GM08714 (cell line): ENCODE data around the gene MGAT4C.
"Not testable (repeated sequence)": the region's sequence is repeated elsewhere in the genome, so short reads cannot be mapped to it uniquely, and the experiment has no call there.

ENCODE experiments used
- H3K4me3 ChIP-seq: fragments of 200-500 bp; sonication (Bioruptor generic); 2 replicates; pipeline ENCODE4 v1.5.1; 2014; ENCODE audit warnings: mild to moderate bottlenecking, low read length, inconsistent platforms
- ZNF274 ChIP-seq: IDR thresholded peaks from 2 replicates; pipeline ENCODE4 v1.6.1; 2012; ENCODE audit warnings: mild to moderate bottlenecking, low read depth, low read length

MGAT4C gene

DNA sequence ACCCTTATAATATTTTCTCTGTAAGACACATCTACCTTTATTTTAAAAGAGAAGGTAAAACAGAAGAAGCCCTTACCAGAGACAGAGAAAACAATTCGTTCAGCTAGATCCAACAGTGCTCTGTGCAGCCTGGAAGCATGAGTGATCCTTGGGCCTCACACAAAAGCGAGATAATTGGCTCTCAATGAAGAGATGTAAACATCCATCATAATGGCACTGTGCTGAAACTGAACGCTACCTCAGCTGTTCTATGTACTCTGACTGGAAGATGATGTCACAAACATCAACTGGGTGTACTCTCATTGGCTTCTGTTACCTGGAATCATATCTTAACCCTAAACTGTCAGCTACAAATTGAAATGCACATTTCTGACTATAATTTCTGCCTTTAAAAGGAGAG is at the start of gene MGAT4C:
Gene MGAT4C, minus strand, starts transcription at position 229 of the 400 bp plus-strand sequence.
- no peak within 1 kb of the TSS for H3K4me3 ChIP-seq
- TF ChIP-seq ZNF274, result no peak

DNA sequence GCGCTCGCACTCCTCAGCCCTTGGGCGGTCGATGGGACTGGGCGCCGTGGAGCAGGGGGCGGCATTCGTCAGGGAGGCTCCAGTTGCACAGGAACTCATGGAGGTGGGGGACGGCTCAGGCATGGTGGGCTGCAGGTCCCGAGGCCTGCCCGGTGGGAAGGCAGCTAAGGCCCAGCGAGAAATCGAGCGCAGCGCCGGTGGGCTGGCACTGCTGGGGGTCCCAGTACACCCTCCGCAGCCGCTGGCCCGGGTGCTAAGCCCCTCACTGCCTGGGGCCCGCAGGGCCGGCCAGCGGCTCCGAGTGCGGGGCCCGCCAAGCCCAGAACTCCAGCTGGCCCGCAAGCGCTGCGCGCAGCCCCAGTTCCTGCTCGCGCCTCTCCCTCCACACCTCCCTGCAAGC is 40.2 kb upstream of the MGAT4C start:
- H3K4me3 ChIP-seq, result not testable (repeated sequence)

DNA sequence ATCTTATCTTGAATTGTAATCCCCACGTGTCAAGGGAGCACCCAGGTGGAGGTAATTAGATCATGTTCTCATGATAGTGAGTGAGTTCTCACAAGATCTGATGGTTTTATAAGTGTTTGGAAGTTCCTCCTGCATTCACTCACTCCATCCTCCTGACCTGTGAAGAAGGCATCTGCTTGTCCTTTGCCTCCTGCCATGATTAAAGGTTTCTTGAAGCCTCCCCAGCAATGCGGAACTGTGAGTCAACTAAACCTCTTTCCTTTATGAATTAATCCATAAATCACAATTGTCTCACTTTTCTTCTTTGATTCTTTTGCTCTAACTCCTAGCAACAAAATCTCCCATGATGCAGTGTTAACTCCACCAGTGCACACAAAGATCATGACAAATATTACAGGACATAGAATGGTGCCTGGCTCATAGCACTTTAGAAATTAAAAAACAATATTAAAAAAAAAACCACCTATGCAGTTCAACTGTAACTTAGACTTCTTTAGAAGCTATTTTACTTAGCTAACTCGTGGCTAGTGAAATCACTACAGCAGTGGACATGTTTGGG is 37.6 kb upstream of the MGAT4C start:
- H3K4me3 ChIP-seq, result no peak overlapping the region
- TF ChIP-seq ZNF274, result no peak

GRCh38 chr12:86292480-86292879 is 36.3 kb upstream of the MGAT4C start:
- TF ChIP-seq ZNF274, result no peak

DNA sequence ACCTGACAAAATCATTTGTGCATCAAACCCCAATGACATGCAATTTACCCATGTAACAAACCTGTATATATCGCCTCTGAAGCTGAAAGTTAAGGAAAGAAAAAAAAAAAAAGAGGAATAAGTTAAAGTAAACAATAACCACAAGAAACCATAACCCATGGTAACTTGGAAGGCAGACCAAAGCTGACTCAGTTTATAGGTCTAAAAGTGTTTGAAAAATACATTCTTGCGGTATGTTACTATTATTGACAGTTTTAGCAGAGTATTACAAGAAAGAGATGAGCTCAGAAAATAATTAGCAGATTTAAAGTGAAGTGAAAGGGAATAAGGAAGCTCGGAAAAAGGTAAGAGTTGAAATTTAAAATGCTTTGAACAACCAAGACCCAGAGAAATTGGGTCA is 34.4 kb upstream of the MGAT4C start:
- TF ChIP-seq ZNF274, result no peak
- H3K4me3 ChIP-seq, result no peak overlapping the region

More at GRCh38 chr12:86292480-86292879, 36.3 kb upstream of the MGAT4C start:
- H3K4me3 ChIP-seq, result no peak overlapping the region

DNA sequence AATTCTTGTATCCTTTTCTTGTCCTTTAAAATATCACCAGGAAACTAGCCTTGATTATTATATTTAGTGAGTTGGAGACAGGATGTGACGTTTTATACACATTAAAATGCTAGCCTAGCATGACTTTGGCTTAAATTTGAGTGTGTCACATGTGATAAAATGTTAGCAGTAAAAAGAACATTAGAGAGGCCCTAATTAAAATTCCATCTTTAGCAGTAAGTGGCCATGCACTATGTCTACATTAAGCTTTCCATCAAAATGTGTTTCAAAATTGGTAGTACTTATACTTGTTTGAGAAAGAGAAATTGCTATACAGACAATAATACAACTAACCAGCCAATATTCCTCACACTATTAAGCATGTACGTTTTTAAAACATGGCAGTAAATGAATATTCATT is 29.9 kb upstream of the MGAT4C start:
- H3K4me3 ChIP-seq, result no peak overlapping the region
- no peak for TF ChIP-seq ZNF274

GRCh38 chr12:86283620-86284019 is 27.4 kb upstream of the MGAT4C start:
- H3K4me3 ChIP-seq, result no peak overlapping the region
- no peak for TF ChIP-seq ZNF274

DNA sequence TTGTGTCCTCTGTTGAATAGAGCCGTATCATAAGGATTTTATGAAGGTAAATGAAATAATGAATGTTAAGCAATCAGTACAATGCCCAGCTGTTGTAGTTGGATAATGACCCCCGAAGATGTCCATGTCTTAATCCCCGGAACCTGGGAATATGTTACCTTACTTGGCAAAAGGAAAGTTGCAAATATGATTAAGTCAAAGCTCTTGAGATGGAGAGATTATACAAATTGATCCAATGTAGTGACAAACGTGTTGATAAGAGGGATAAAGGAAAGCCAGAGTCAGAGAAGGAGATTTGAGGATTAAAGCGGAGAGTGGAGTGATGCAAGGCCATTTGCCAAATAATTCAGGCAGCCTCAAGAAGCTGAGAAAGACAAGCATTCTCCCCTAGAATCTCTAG is 19.2 kb upstream of the MGAT4C start:
- TF ChIP-seq ZNF274, result no peak
- no peak overlapping the region for H3K4me3 ChIP-seq

GRCh38 chr12:86265329-86265695 is 9.1 kb upstream of the MGAT4C start:
- no peak overlapping the region for H3K4me3 ChIP-seq
- no peak for TF ChIP-seq ZNF274

DNA sequence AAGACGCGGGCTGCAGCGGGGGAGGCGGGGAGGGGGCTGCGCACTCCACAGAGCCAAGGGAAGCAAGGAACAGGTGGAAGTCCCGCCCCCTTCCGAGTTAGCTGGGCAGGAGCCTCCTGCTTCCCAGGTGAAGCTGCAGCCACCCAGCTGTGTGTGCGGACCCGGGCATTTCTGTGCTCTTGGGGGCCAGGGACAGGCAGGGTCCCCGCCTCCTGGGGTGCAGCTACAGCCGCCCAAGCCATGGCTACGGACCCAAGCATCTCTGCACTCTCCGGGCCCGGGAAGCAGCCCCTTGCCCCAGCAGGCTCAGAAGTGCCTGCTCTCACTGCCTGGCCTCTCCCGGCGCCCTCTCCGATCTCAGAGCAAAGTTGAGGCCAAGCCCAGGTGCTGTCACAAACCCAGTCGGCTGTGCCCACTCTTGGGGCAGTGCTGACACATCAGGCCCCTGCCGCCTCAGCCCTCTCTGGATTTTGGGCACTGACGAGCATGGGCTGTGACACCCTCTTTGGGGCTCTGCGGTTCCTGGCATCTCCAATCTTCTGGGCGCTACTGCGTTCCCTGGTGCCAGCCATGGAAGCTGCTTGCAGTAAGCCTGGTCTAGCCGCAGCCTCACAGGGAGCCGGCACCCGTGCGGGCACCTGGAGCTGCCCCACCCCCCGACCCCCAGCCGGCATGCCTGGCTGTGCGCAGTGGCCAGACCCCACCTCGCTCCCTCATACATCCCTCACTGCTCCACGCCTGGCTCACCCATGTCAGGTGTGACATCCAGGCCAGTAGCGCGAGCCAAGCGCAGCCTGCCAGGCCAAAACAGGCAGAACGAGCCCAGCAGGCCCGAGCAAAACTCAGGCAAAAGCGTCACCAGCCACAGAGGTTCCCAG is 8.5 kb upstream of the MGAT4C start:
- H3K4me3 ChIP-seq, result no peak overlapping the region
- no peak for TF ChIP-seq ZNF274

DNA sequence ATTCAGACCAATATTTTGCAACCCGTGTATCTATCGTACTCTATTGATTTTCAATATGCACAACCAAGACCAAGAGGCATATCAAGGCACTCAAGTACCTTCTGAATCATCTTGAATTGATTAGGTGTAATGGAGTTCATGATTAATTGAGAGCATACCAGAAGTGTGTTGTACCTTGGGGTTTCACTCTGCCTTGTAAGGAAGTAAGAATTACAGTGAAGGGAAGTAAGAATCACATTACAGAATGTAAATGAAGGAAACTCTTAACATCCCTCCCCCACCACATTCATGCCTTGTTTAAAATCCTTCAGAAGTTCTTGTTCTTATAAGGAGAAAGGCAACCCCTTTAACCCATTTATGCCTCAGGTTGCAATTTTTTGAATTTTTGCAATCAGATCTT is 5.4 kb upstream of the MGAT4C start:
- H3K4me3 ChIP-seq, result no peak overlapping the region
- no peak for TF ChIP-seq ZNF274

- H3K4me3 ChIP-seq, result no peak overlapping the region
- no peak for TF ChIP-seq ZNF274
Measured at GRCh38 chr12:86261142-86261541, 5.0 kb upstream of the MGAT4C start.

DNA sequence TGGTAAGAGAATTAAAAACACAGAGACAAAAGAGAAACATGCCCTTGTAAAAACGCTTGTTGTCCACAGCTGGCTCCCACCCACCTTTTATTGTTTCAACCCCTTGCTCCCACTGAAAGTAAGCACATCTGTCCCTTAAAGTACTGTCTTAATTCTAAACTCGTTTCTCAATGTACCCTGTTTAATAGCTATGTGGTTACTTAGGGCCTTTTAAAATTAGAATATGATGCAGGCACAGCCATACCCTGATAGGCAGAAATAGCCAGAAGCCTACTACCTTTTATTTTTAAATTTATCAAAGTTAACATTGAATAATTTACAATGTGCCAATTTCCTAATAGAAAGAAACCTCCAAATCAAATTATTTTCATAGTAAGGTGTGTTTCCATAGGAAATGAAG is 4.0 kb upstream of the MGAT4C start:
- H3K4me3 ChIP-seq, result no peak overlapping the region

DNA sequence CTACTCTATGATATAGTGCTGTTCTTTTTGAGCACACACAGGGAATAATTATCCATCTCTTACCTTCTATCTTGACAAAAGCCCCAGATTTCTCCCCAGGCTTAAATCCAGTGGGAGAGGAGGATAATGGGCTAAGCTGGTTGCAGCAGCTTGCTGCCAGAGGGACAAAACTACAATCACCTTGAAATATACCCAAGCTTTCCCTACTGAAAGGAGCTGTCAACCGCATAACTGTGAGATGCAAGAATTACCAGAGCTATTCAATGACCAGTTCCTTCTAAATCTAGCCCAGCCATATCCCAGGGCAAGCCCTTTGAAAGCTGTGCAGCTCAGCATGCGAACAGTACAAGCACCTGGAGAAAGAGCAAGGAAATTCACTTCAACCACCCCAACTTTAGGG is 943 bp upstream of the MGAT4C start:
- TF ChIP-seq ZNF274, result no peak
- no peak overlapping the region for H3K4me3 ChIP-seq

More for the DNA sequence above, 4.0 kb upstream of the MGAT4C start:
- no peak for TF ChIP-seq ZNF274

DNA sequence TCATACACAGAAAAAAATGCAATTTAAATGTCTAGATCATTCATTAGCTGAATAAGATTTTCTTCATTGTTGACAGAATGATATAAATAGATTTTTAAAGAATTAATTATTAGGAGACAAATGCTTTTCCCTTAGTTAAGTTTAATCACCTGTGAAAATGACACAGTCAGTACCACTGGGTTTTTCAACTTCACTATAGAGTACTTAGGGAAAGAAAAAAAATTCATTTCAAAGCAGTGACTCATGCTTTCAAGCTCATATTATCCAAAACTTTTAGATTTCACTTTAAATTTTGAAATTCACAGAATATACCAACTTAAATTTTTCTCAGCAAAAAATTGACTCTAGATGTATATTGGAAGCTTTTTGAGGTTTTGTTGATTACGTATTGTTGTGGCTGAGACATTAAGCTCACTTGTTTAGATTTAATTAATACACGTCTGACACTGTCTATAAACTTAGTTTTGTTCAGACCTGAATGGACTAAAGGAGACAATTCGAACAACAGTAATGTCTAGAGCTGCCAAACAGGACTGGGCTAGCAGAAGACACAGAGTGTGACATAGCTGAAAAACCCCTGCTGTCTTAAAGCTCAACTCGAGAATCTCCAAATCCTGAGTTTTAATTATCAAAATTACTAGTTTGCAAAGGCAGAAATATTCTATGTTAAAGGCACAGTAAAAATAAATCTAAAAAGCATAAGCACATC is 1.6 kb downstream of the MGAT4C start:
- TF ChIP-seq ZNF274, result no peak
- H3K4me3 ChIP-seq, result no peak overlapping the region
